ENCODE results near the gene R3HDML.

DNA sequence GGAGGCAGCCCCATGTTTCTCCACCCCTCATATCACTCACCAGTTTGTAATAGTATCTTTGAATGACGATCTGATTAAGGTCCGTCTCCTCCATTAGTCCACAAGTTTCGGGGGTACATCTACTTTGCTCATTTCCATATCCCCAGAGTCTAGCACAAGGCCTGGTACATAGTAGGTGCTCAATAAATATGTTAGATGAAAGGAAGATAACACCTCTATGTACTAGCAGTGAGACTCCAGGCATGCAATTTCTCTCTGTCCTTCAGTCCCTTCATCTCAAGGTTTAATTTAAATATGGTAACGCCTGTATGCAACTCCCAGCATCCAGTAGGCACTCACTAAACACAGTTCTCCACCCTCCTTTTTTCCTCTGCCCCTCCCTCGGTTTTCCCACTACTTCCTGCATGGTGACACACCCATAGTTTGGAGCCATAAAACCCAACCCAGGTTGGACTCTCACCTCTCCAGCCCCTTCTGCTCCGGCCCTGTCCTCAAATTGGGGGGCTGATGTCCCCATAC is 18.2 kb downstream of the R3HDML start:
- no peak for TF ChIP-seq EP300 (IDR thresholded peaks at IDR 0.05)
- TF ChIP-seq, protein P1, sequence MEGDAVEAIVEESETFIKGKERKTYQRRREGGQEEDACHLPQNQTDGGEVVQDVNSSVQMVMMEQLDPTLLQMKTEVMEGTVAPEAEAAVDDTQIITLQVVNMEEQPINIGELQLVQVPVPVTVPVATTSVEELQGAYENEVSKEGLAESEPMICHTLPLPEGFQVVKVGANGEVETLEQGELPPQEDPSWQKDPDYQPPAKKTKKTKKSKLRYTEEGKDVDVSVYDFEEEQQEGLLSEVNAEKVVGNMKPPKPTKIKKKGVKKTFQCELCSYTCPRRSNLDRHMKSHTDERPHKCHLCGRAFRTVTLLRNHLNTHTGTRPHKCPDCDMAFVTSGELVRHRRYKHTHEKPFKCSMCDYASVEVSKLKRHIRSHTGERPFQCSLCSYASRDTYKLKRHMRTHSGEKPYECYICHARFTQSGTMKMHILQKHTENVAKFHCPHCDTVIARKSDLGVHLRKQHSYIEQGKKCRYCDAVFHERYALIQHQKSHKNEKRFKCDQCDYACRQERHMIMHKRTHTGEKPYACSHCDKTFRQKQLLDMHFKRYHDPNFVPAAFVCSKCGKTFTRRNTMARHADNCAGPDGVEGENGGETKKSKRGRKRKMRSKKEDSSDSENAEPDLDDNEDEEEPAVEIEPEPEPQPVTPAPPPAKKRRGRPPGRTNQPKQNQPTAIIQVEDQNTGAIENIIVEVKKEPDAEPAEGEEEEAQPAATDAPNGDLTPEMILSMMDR (IDR thresholded peaks at IDR 0.05): no peak

All from upper lobe of left lung (tissue), 4 donors.